GM20431 (cell line): ENCODE data around the gene DRG2.

Source experiments
- in situ Hi-C: fragments of 300-500 bp; cut with MseI, MboI; formaldehyde crosslinking; loops from one replicate; pipeline ENCODE4 v1.15.0; 2020; ENCODE audit warnings: low sequenced_read_pairs; ENCODE audit not compliant: unreplicated experiment

DRG2 gene

DNA sequence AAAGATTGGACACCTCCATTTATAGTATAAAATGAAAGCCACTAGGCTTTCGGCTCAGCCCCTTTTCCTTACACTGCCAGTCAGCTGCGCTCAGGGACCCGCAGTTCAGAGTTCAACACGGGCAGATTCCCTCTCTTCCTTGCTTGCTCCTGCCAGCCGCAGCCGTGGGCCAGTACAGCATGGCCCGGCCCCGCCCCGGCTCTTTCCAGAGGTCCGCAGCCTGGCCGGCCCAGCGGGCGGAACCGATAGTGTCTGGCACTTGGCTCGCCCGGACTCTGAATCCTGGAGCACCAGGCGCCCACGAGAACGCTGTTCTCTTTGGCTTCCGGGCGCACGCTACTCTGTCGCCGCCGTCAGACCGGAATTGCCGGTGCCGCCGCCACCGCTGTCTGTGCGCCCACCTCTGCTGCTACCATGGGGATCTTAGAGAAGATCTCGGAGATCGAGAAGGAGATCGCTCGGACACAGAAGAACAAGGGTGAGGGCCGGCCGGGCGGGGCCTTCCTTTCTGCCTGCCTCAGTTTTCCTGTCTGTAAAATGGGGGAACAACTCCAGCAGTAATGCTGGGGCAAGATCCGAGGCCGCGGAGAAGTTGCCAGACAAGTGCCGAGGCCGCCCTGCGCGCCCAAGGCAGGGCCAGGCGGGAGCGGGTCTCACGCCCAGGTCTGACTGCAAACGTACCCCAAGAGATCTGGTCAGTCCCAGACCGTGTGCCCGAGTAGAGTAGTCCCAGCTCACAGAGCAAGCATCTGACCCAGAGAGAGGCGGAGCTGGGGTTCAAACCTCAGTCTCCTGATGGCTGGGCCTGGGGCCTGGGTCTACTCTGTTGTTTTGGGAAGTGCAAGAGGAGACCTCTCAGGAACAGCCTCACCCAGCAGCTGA, at the start of gene DRG2:
Gene DRG2, plus strand, starts transcription at position 339 of the 882 bp plus-strand sequence. Its CDS starts 76 bp downstream, at position 415.
- in situ Hi-C loops = no loop called here

- in situ Hi-C loops = loop anchor here (25.0 kb wide), 1 partner anchor 351 kb away; the partner anchor contains the start of gene RAI1
Observed at GRCh38 chr17:18038149-18038850, 49.4 kb upstream of the DRG2 start.

- in situ Hi-C loops = loop anchor here (25.0 kb wide), 1 partner anchor 352 kb away; the partner anchor contains the start of gene RAI1
Observed at GRCh38 chr17:18038861-18039534, 48.8 kb upstream of the DRG2 start, which contains the start of the genes ATPAF2 and GID4. ATPAF2 (minus strand) TSS chr17:18039168; CDS start chr17:18039013, 155 bp downstream. GID4 (plus strand) TSS chr17:18039408; CDS start chr17:18039465, 57 bp downstream.

- in situ Hi-C loops = loop anchor here (25.0 kb wide), 1 partner anchor 352 kb away; the partner anchor contains the start of gene RAI1
Observed at GRCh38 chr17:18039535-18040260, 48.0 kb upstream of the DRG2 start.

DNA sequence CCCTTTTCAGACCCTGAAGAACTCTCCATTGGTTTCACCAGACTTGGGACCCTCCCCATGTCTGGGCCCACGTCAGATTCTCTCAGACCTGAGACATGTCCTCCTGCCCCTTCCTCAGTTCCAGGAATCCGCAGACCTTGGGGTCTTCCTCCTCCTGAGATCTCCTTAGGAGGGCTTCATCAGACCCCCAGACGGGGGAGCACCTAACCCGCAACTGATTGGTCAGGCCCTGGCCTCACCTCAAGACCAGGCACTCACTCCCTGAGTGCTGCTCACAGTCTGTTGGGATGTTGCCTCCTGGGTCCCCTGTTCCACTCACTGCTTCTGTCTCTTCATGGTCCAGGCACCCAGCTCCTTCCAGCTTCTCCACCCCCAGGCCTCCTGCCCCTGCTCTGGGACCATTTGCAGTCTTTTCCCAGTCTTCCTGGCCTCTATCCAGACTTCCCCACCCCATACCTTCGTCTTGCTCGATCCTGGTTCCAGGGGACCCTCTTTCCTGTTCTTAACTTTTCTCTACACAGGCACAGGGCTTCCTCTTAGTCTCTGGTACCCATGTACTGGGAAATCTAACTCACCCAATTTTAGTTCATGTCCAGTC, 47.4 kb upstream of the DRG2 start:
- in situ Hi-C loops = loop anchor here (25.0 kb wide), 1 partner anchor 353 kb away; the partner anchor contains the start of gene RAI1

GRCh38 chr17:18041776-18042175, 46.0 kb upstream of the DRG2 start:
- in situ Hi-C loops = loop anchor here (25.0 kb wide), 1 partner anchor 354 kb away; the partner anchor contains the start of gene RAI1

GRCh38 chr17:18042983-18043382, 44.8 kb upstream of the DRG2 start:
- in situ Hi-C loops = loop anchor here (25.0 kb wide), 1 partner anchor 356 kb away; the partner anchor contains the start of gene RAI1

GRCh38 chr17:18043491-18043890, 44.3 kb upstream of the DRG2 start:
- in situ Hi-C loops = loop anchor here (25.0 kb wide), 1 partner anchor 356 kb away; the partner anchor contains the start of gene RAI1

DNA sequence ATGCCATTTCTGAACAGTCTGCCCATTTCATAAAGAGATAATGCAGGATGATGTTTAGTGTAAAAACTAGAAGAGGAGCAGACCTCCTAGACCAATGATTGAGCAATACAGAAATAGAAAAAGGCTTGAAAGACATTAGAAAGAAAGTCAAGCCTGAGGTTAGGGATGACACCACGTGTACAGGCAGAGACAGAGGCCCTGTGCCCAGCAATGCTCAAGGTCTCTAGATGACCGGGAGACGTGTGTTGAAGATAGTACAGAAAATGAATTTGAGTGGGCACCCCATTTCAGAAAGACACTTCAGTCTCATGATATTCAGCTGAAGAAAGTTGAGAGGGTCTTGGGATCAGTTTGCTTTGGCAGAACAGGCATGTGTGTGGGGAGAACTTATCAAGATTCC, 43.1 kb upstream of the DRG2 start:
- in situ Hi-C loops = loop anchor here (25.0 kb wide), 1 partner anchor 357 kb away; the partner anchor contains the start of gene RAI1

- in situ Hi-C loops = loop anchor here (25.0 kb wide), 1 partner anchor 359 kb away; the partner anchor contains the start of gene RAI1
Observed at GRCh38 chr17:18045691-18046350, 41.9 kb upstream of the DRG2 start.

DNA sequence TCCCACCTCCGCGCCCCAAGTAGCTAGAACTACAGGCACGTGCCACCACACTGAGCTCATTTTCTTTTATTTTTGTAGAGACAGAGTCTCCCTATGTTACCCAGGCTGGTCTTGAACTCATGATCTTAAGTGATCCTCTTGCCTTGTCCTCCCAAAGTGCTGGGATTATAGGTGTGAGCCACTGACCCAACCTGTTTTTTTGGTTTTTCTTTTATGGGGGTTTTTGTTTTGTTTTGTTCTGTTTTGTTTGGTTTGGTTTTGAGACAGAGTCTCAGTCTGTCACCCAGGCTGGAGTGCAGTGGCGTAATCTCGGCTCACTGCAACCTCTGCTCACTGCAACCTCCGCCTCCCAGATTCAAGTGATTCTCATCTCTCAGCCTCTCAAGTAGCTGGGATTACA, 32.2 kb upstream of the DRG2 start:
- in situ Hi-C loops = no loop called here

GRCh38 chr17:18056214-18056613, 31.5 kb upstream of the DRG2 start:
- in situ Hi-C loops = no loop called here

- in situ Hi-C loops = no loop called here
Observed at GRCh38 chr17:18059283-18059682, 28.5 kb upstream of the DRG2 start.

DNA sequence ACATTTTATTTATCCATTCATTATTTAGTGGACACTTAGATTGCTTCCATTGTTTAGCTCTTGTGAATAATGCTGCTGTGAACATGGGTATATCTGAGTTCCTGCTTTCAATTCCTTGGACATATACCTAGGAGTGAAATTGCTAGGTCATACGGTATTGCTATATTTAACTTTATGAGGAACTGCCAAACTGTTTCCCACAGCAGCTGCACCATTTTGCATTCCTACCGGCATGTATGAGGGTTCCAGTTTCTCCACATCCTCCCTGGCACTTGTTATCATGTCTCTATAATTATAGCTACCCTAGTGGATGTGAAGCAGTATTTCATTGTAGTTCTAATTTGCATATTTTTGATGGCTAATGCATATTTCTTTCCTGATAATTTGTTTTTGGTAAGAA, 23.7 kb upstream of the DRG2 start:
- in situ Hi-C loops = no loop called here

- in situ Hi-C loops = no loop called here
Observed at GRCh38 chr17:18065546-18065945, 22.2 kb upstream of the DRG2 start.

DNA sequence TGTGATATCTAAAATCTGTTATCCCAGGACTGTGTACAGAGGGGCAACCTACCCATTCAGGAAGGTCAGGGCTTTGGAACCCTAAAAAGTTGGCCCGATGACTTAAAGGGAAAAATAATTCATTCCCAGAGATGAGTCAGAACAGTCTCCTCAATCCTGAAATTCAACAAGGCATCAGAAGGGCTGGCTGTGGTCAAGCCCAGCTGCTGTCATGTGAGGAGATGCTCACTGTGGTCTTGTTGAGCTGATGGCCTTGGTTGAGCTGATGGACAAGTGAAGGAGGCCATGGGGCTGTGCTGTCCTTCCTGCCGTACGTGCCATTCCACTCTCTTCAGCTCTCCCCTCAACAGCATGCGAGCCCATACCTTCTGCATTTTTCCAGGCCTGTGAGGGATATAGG, 20.9 kb upstream of the DRG2 start:
- in situ Hi-C loops = no loop called here

- in situ Hi-C loops = no loop called here
Observed at GRCh38 chr17:18069101-18069500, 18.6 kb upstream of the DRG2 start.

DNA sequence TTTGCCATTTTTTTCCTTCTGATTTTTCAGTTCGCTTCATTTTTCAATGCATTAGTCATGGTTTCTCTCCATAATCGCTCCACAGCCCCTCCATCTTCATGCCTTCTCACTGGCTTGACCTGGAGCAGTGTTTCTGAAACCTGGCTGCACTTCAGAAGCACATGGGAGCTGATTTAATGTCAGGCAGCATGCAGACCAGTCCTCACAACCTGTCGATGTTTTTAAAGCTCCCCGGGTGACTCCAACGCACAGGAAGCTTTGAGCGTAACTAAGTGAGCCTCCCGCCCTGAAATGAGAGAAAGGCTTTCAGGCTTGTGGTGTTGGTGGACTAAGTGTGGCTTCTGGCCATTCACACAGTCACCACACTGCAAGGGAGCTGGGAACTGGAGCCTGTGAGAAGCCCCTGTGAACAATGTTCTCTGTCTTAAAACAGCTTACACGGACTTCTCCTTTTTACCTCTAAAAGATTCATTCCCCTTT, 16.8 kb upstream of the DRG2 start:
- in situ Hi-C loops = no loop called here
